Neural crest cell (in vitro differentiated cells): Measurements from ENCODE around the gene IKZF2. TPM values are rescaled to one million over a fixed set of nuclear protein-coding genes. Genes with fewer than 3 reads are reported as not detected.
A peak's percentile ranks its signal among the peaks of the same experiment; 100 is the strongest.

Source experiments
- DNase-seq: peaks from one replicate; pipeline ENCODE4 v3.0.0; 2021; ENCODE audit warnings: low read depth, mixed read lengths, low spot score
- H3K27ac Mint-ChIP-seq: one replicate; pipeline ENCODE4 v1.8.0; 2021; ENCODE audit warnings: mild to moderate bottlenecking, mixed read lengths; ENCODE audit not compliant: unreplicated experiment
- H3K27me3 Mint-ChIP-seq: 2 replicates; pipeline ENCODE4 v1.8.0; 2021; ENCODE audit warnings: low read depth, mild to moderate bottlenecking, mixed read lengths
- H3K36me3 Mint-ChIP-seq: 2 replicates; pipeline ENCODE4 v1.8.0; 2021; ENCODE audit warnings: low read depth, mild to moderate bottlenecking, mixed read lengths
- H3K4me1 Mint-ChIP-seq: 2 replicates; pipeline ENCODE4 v1.8.0; 2021; ENCODE audit warnings: mixed read lengths
- H3K4me3 Mint-ChIP-seq: one replicate; pipeline ENCODE4 v1.8.0; 2021; ENCODE audit warnings: mild to moderate bottlenecking, mixed read lengths
- H3K9me3 Mint-ChIP-seq: 2 replicates; pipeline ENCODE4 v1.8.0; 2021; ENCODE audit warnings: mixed read lengths
- CTCF ChIP-seq: fragments of 200-600 bp; sonication (generic); conservative IDR thresholded peaks from 2 replicates; pipeline ENCODE4 v1.5.0; 2021; ENCODE audit warnings: antibody characterized with exemption, mild to moderate bottlenecking
- total RNA-seq: library from RNA; stranded (reverse); gene quantifications from 2 replicates; pipeline ENCODE4 v1.2.1, GENCODE V29; 2021

Gene IKZF2
- total RNA-seq, 1 donor from 2014 or later: 7.3 TPM

GRCh38 chr2:213017404-213017803, 134.0 kb downstream of the IKZF2 start:
- H3K27me3 Mint-ChIP-seq: no peaks in the 10 kb centered on the region

DNA sequence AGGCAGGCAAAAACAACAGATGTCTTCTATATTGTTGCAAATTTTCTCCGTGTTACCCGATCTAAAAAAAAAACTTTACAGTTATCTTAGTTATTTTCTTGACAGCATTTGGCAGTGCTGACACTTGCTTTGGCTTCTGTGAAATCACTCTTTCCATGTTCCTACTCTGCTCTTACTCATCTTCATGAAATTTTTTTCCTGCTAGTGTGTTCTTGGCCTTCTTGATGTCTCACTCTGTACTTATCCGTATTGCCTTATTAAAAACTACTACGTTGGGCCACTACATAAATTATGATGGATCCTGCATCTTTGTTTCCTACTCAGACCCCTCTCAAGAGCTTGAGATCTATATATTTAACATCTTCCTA, 134.4 kb downstream of the IKZF2 start:
- no peaks in the 10 kb centered on the region for H3K9me3 Mint-ChIP-seq
- no peak for DNase-seq
- no peaks in the 10 kb centered on the region for H3K27me3 Mint-ChIP-seq
- no peak overlapping the region for H3K27ac Mint-ChIP-seq
- no peak for TF ChIP-seq CTCF
- H3K4me1 Mint-ChIP-seq: no peaks in the 10 kb centered on the region
- no peak overlapping the region for H3K4me3 Mint-ChIP-seq
- no peaks in the 10 kb centered on the region for H3K36me3 Mint-ChIP-seq

More at GRCh38 chr2:213017404-213017803, 134.0 kb downstream of the IKZF2 start:
- TF ChIP-seq CTCF: no peak
- no peak overlapping the region for H3K4me3 Mint-ChIP-seq
- H3K4me1 Mint-ChIP-seq: no peaks in the 10 kb centered on the region
- no peak for DNase-seq
- peak overlapping the region; percentile 86 for H3K27ac Mint-ChIP-seq
- no peaks in the 10 kb centered on the region for H3K36me3 Mint-ChIP-seq
- no peaks in the 10 kb centered on the region for H3K9me3 Mint-ChIP-seq

- no peak for DNase-seq
- peaks cover 2% of the 10 kb centered on the region for H3K36me3 Mint-ChIP-seq
- H3K27ac Mint-ChIP-seq: no peak overlapping the region
- no peaks in the 10 kb centered on the region for H3K27me3 Mint-ChIP-seq
- H3K9me3 Mint-ChIP-seq: no peaks in the 10 kb centered on the region
- no peaks in the 10 kb centered on the region for H3K4me1 Mint-ChIP-seq
- no peak for TF ChIP-seq CTCF
- H3K4me3 Mint-ChIP-seq: no peak overlapping the region
These were observed 135.0 kb downstream of the IKZF2 start for GRCh38 chr2:213016166-213016983.

DNA sequence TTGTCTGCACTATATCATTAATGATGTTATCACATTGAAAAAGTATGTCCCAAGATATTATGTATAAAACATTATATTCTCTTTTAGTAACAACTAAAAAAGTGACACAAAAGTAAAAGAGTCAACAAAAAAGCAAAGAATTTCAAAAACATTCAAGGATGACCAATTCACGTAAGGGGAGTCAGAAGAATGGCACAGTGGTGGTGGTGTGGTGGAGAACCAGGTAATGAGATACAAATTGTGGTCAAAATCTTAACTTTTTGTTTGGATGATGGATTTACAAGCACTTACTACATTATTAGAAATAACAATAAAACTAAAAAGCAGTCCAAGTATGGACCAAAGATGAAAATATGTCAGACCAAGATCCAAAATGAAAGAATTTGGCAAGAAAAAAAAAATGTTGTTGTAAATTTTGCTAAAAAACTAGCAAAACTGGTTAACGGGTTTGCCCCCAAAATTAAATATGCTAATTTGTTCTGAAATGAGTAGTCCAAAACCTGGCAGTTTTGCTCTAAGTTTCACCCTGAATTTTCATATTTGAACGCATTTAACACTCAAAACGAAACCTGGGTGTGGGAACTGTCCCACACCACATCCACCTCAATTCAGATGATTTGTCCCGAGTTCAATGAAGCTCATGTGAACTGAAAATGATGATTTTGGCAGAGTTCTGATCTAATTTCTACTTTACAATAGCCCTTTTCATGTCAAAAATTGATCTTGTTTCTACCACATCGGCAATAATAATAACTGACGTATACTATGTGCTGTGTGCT, 135.8 kb downstream of the IKZF2 start:
- TF ChIP-seq CTCF: no peak
- no peaks in the 10 kb centered on the region for H3K4me1 Mint-ChIP-seq
- peaks cover 6% of the 10 kb centered on the region for H3K36me3 Mint-ChIP-seq
- no peak for DNase-seq
- no peak overlapping the region for H3K27ac Mint-ChIP-seq
- no peak overlapping the region for H3K4me3 Mint-ChIP-seq
- no peaks in the 10 kb centered on the region for H3K9me3 Mint-ChIP-seq
- no peaks in the 10 kb centered on the region for H3K27me3 Mint-ChIP-seq

GRCh38 chr2:213013979-213014378, 137.4 kb downstream of the IKZF2 start:
- TF ChIP-seq CTCF: no peak
- no peak overlapping the region for H3K4me3 Mint-ChIP-seq
- DNase-seq: no peak
- H3K9me3 Mint-ChIP-seq: peaks cover 4% of the 10 kb centered on the region
- H3K27me3 Mint-ChIP-seq: no peaks in the 10 kb centered on the region
- H3K4me1 Mint-ChIP-seq: no peaks in the 10 kb centered on the region
- no peak overlapping the region for H3K27ac Mint-ChIP-seq
- H3K36me3 Mint-ChIP-seq: peaks cover 6% of the 10 kb centered on the region
